ENCODE results near the gene SLCO3A1. TPM values are rescaled to one million over a fixed set of nuclear protein-coding genes. Genes with fewer than 3 reads are reported as not detected.
A peak's percentile ranks its signal among the peaks of the same experiment; 100 is the strongest.

Gene SLCO3A1
- total RNA-seq, 2 donors from 2014 or later: 55.9 to 65.1 TPM

DNA sequence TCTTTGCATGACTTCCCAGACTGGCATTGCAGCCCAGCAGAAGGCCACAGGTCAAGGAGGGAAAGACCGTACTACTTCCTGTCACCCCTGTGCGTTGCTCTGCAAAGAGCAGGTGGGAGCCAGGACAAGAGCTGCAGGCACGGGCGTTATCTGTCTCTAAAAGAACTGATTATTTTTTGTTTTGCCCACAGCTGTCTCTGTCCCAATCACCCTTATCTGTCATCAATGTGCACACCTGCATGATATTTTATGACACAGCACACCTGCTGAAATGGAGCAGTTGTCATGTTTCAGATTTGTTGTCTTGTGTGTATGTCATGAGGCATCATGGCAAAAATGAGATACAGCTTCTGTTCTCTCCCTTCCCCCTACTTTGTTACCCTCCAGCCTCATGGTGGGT, 58.8 kb downstream of the SLCO3A1 start:
- Mint-ChIP-seq H3K4me3 (no peak overlapping the region), H3K4me1 (peaks cover 48% of the 10 kb centered on the region), H3K36me3 (ENCODE audit: low read depth) (peaks cover 7% of the 10 kb centered on the region), H3K27me3 (no peaks in the 10 kb centered on the region), H3K27ac (peak overlapping the region; percentile 87)
- no peaks in the 10 kb centered on the region for H3K9me3 ChIP-seq (ENCODE audit: control insufficient read depth, low read length, poor library complexity, severe bottlenecking)
- DNase-seq (no peak), ATAC-seq (no peak)

DNA sequence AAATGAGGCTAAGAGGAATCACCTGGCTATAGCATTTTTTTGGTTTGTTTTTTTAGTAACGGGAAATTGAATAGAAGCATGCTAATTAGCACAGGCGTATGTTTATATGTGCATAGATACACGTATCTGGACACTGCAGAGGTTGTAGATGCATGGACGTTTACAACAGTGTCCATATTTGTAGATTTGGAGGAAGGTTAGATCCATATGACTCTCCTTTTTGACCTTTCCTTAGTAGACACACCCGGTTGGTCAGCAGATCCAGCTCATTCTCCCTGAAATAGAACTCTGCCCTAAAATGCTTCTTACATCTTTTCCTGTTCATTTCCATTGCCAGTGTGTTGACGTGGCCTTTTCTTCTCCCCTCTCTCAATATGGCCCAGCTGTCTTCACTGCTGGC, 60.1 kb downstream of the SLCO3A1 start:
- Mint-ChIP-seq H3K4me3 (no peak overlapping the region), H3K4me1 (peaks cover 56% of the 10 kb centered on the region), H3K27ac (peak overlapping the region; percentile 87), H3K27me3 (no peaks in the 10 kb centered on the region), H3K36me3 (ENCODE audit: low read depth) (peaks cover 7% of the 10 kb centered on the region)
- H3K9me3 ChIP-seq (ENCODE audit: control insufficient read depth, low read length, poor library complexity, severe bottlenecking): no peaks in the 10 kb centered on the region
- DNase-seq (no peak), ATAC-seq (no peak)

- DNase-seq: no peak
- Mint-ChIP-seq H3K27me3 (no peaks in the 10 kb centered on the region), H3K36me3 (ENCODE audit: low read depth) (peaks cover 3% of the 10 kb centered on the region), H3K4me3 (no peak overlapping the region), H3K27ac (peak overlapping the region; percentile 87), H3K4me1 (peaks cover 57% of the 10 kb centered on the region)
- no peaks in the 10 kb centered on the region for H3K9me3 ChIP-seq (ENCODE audit: control insufficient read depth, low read length, poor library complexity, severe bottlenecking)
- no peak for ATAC-seq
These were observed 62.1 kb downstream of the SLCO3A1 start for GRCh38 chr15:91915576-91915975.

GRCh38 chr15:91916051-91916450, 62.5 kb downstream of the SLCO3A1 start:
- H3K27me3 Mint-ChIP-seq: no peaks in the 10 kb centered on the region
- no peaks in the 10 kb centered on the region for H3K9me3 ChIP-seq (ENCODE audit: control insufficient read depth, low read length, poor library complexity, severe bottlenecking)
- ATAC-seq: no peak
- H3K4me3 Mint-ChIP-seq: no peak overlapping the region
- DNase-seq: no peak
- no peak overlapping the region for H3K27ac Mint-ChIP-seq
- peaks cover 57% of the 10 kb centered on the region for H3K4me1 Mint-ChIP-seq
- H3K36me3 Mint-ChIP-seq (ENCODE audit: low read depth): peaks cover 3% of the 10 kb centered on the region

- Mint-ChIP-seq H3K27ac (peak overlapping the region; percentile 34), H3K36me3 (ENCODE audit: low read depth) (peaks cover 3% of the 10 kb centered on the region), H3K27me3 (no peaks in the 10 kb centered on the region)
These were observed 64.3 kb downstream of the SLCO3A1 start for GRCh38 chr15:91917686-91918360.

DNA sequence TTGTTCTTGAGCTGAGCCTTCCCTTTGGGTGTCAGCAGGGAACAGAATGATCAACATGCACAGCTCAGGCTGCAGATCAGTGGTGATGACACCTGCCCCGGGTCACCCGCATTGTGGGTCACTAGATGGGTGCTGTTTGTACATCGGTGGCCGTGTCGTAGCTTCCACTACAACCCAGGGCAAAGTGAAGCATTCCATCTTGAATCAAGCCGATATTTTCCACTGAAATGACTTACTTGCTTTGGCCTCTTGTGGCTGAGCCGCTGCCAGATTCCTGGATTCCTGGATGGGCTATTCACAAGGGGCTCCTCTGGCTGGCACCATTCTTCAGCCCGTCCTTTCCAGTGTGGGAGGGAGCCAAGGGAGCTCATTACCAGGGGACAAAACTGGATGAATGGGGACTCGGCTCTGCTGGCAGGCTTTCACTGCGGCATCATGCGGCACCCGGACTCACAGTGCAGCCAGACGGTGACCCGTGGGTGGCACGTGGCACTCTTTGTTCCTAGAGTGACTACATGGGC, 65.6 kb downstream of the SLCO3A1 start:
- Mint-ChIP-seq H3K4me1 (peaks cover 46% of the 10 kb centered on the region), H3K36me3 (ENCODE audit: low read depth) (peaks cover 3% of the 10 kb centered on the region), H3K4me3 (no peak overlapping the region), H3K27ac (peak overlapping the region; percentile 39), H3K27me3 (no peaks in the 10 kb centered on the region)
- no peak for DNase-seq
- ATAC-seq: no peak
- no peaks in the 10 kb centered on the region for H3K9me3 ChIP-seq (ENCODE audit: control insufficient read depth, low read length, poor library complexity, severe bottlenecking)

More at GRCh38 chr15:91917686-91918360, 64.3 kb downstream of the SLCO3A1 start:
- DNase-seq: no peak
- Mint-ChIP-seq H3K4me3 (no peak overlapping the region), H3K4me1 (peaks cover 51% of the 10 kb centered on the region)
- H3K9me3 ChIP-seq (ENCODE audit: control insufficient read depth, low read length, poor library complexity, severe bottlenecking): no peaks in the 10 kb centered on the region
- no peak for ATAC-seq

- H3K4me1 Mint-ChIP-seq: peaks cover 57% of the 10 kb centered on the region
- peaks cover 3% of the 10 kb centered on the region for H3K36me3 Mint-ChIP-seq (ENCODE audit: low read depth)
- H3K4me3 Mint-ChIP-seq: no peak overlapping the region
- no peaks in the 10 kb centered on the region for H3K27me3 Mint-ChIP-seq
- peak overlapping the region; percentile 39 for H3K27ac Mint-ChIP-seq
- DNase-seq (no peak), ATAC-seq (peak; percentile 85)
- H3K9me3 ChIP-seq (ENCODE audit: control insufficient read depth, low read length, poor library complexity, severe bottlenecking): no peaks in the 10 kb centered on the region
These were observed 67.8 kb downstream of the SLCO3A1 start for GRCh38 chr15:91921188-91921842.

- H3K9me3 ChIP-seq (ENCODE audit: control insufficient read depth, low read length, poor library complexity, severe bottlenecking): no peaks in the 10 kb centered on the region
- Mint-ChIP-seq H3K4me1 (peaks cover 60% of the 10 kb centered on the region), H3K27ac (peak overlapping the region; percentile 39), H3K4me3 (no peak overlapping the region), H3K27me3 (no peaks in the 10 kb centered on the region), H3K36me3 (ENCODE audit: low read depth) (peaks cover 1% of the 10 kb centered on the region)
- DNase-seq (no peak), ATAC-seq (no peak)
These were observed 68.3 kb downstream of the SLCO3A1 start for GRCh38 chr15:91921843-91922198.

DNA sequence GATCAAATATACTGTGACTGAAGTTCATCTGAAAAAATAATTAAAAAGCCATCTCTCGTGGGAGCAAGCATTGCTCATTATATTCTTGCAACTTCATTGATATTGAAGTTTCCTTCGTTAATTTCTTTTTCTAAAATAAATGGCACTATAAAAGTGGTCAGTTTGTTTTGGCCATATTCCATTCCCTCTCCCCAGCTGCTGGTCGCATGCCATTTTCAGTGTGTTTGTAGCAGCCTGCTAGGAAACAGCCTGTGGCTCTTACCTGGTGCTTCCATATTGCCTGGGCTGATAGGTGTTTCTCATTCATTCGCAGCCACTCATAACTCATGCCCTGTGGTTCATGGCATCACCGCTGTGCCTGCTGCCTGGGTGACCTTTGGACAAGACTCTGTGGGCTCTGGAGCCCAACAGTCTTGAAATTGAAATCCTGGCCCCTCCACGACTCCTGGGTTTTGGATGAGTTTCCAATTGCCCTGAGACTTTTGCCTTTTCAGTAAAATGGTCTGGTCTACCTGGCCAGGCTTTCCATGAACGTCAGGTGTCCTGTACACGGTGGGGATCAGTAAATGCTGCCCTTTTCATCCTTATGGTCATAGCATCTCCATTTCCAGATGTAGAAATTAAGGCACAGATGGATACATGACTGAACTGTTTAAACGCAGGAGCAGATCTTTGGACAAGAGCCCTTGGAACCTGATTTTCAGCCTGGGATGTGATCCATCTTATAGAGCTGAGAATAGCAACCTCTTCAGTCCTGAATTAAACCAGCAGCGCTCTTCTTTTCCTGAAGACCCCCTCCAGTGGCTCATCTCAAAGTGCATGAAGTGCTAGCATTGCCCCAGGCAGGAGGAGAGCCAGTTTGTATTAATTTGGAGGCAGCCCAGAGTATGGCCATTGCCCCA, 69.4 kb downstream of the SLCO3A1 start:
- H3K27me3 Mint-ChIP-seq: no peaks in the 10 kb centered on the region
- DNase-seq: no peak
- peak overlapping the region; percentile 39 for H3K27ac Mint-ChIP-seq
- no peak overlapping the region for H3K4me3 Mint-ChIP-seq
- H3K36me3 Mint-ChIP-seq (ENCODE audit: low read depth): no peaks in the 10 kb centered on the region
- no peaks in the 10 kb centered on the region for H3K9me3 ChIP-seq (ENCODE audit: control insufficient read depth, low read length, poor library complexity, severe bottlenecking)
- peaks cover 57% of the 10 kb centered on the region for H3K4me1 Mint-ChIP-seq
- ATAC-seq: no peak

DNA sequence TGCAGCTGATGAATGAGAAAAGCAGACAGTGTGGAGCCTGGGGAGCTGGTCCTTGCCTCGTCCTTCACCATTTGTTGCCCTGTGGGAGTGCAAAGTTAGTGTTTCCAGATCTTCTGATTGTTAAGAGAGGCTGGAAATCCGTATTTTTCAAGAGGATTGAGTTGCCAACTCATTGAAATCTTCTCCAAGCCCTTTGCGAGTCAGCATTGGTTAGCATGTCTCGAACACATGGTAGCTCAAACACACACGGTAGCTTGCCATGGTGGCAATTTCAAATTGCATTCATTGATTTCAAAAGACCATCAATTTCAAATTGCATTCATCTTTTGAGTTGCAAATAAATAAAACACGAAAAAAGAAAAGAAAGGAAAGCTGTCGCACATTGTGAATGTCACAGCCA, 70.7 kb downstream of the SLCO3A1 start:
- ATAC-seq (no peak), DNase-seq (no peak)
- no peaks in the 10 kb centered on the region for H3K9me3 ChIP-seq (ENCODE audit: control insufficient read depth, low read length, poor library complexity, severe bottlenecking)
- Mint-ChIP-seq H3K4me1 (peaks cover 58% of the 10 kb centered on the region), H3K27ac (peak overlapping the region; percentile 72), H3K27me3 (no peaks in the 10 kb centered on the region), H3K4me3 (no peak overlapping the region), H3K36me3 (ENCODE audit: low read depth) (no peaks in the 10 kb centered on the region)

DNA sequence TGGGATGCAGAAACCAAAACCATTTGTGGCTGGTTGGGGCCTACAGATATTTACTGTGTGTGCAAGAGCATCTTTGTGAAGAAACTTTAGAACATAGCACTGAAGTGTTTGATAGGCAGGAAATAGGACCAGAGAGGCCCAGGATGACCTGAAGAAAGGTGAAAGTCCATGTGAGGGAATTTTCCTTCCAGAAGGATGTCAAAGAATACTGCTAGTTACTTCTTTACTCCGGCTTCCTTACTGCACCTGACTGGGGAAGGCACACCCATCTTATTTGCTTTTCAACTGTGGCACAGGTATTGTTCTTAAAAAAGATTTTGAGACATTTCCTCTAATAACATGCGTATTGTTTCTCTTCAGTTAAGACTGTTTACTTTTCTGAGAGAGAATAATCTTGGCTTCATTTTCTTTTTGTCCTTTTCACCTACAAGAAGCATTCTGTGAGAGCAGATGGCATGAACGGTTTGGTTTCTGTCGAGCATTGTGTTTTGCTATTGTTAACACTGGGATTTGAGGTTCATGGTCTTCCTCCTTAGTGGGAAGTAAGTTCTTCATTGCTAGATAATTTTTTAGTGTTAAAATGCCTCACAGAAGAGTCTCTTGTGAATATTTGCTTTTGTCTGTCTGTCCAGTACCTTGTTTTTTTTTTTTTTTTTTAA, 71.5 kb downstream of the SLCO3A1 start:
- H3K9me3 ChIP-seq (ENCODE audit: control insufficient read depth, low read length, poor library complexity, severe bottlenecking): no peaks in the 10 kb centered on the region
- no peak overlapping the region for H3K4me3 Mint-ChIP-seq
- peak overlapping the region; percentile 43 for H3K27ac Mint-ChIP-seq
- DNase-seq: no peak
- H3K27me3 Mint-ChIP-seq: no peaks in the 10 kb centered on the region
- ATAC-seq: no peak
- no peaks in the 10 kb centered on the region for H3K36me3 Mint-ChIP-seq (ENCODE audit: low read depth)
- H3K4me1 Mint-ChIP-seq: peaks cover 59% of the 10 kb centered on the region

DNA sequence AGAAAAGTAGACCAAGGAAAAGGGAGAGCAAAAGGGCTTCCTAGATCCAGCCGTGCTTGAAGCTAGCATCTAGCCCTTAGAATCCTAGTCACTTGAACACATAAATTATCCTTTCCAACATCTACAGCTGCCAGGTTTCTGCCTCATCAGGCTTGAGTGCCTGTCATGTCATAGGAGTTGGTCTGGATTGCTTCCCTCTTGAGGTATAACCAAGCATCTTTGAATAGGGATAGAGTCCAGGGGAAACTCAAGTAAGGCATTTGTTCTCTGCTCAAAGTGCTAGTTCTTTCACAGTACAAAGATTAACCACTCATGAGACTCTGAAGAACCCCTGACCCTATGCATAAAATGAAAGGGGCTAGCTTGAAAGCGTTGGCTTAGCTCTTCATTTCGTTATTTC, 72.3 kb downstream of the SLCO3A1 start:
- no peaks in the 10 kb centered on the region for H3K36me3 Mint-ChIP-seq (ENCODE audit: low read depth)
- DNase-seq (no peak), ATAC-seq (no peak)
- H3K27ac Mint-ChIP-seq: peak overlapping the region; percentile 43
- H3K27me3 Mint-ChIP-seq: no peaks in the 10 kb centered on the region
- H3K9me3 ChIP-seq (ENCODE audit: control insufficient read depth, low read length, poor library complexity, severe bottlenecking): no peaks in the 10 kb centered on the region
- H3K4me1 Mint-ChIP-seq: peaks cover 54% of the 10 kb centered on the region
- no peak overlapping the region for H3K4me3 Mint-ChIP-seq

DNA sequence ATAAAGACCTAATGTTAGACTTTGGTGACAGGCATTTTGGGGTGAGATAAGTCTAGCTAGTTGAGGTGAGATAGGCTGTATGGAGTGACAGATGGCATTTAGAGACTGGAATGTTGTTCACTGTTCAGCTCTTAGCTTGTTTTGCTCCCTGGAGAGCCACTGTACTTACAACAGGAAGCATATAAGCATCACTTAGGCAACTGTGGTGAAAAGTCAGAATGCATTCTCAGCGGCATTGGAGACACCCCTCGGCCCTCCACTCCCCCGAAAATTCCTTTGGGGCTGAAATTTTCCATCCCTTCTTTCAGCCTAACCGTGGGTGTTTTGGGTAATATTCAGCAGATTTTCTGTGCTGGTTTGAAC, 73.4 kb downstream of the SLCO3A1 start:
- no peaks in the 10 kb centered on the region for H3K36me3 Mint-ChIP-seq (ENCODE audit: low read depth)
- H3K4me1 Mint-ChIP-seq: peaks cover 55% of the 10 kb centered on the region
- H3K27me3 Mint-ChIP-seq: no peaks in the 10 kb centered on the region
- DNase-seq (no peak), ATAC-seq (no peak)
- peak overlapping the region; percentile 43 for H3K27ac Mint-ChIP-seq
- H3K4me3 Mint-ChIP-seq: peak overlapping the region; percentile 26
- no peaks in the 10 kb centered on the region for H3K9me3 ChIP-seq (ENCODE audit: control insufficient read depth, low read length, poor library complexity, severe bottlenecking)

All from T-helper 17 cell (primary cell).